IMR-90 (cell line): ENCODE results near the gene CSK.
A peak's percentile ranks its signal among the peaks of the same experiment; 100 is the strongest.

Experiments used
- CHD1 ChIP-seq: IDR thresholded peaks from 2 replicates; pipeline ENCODE4 v1.6.1; 2012; ENCODE audit warnings: low read depth, low read length, improper control_type of control experiment
- ELK1 ChIP-seq: fragments of 150-350 bp; IDR thresholded peaks from 2 replicates; pipeline ENCODE4 v1.6.1; 2016; ENCODE audit warnings: low read depth, mild to moderate bottlenecking, low read length, moderate library complexity, borderline replicate concordance
- POLR2A ChIP-seq: IDR thresholded peaks from 2 replicates; pipeline ENCODE4 v1.6.1; 2012; ENCODE audit warnings: mild to moderate bottlenecking, low read depth, low read length
- RFX5 ChIP-seq: IDR thresholded peaks from 2 replicates; pipeline ENCODE4 v1.8.0; 2012; ENCODE audit warnings: low read depth, mild to moderate bottlenecking, low read length, moderate library complexity
- TF ChIP-seq, protein P1 (sequence below): conservative IDR thresholded peaks from 2 replicates; pipeline ENCODE4 v1.5.1; 2012; ENCODE audit warnings: mild to moderate bottlenecking, low read depth, low read length, improper control_type of control experiment

DNA sequence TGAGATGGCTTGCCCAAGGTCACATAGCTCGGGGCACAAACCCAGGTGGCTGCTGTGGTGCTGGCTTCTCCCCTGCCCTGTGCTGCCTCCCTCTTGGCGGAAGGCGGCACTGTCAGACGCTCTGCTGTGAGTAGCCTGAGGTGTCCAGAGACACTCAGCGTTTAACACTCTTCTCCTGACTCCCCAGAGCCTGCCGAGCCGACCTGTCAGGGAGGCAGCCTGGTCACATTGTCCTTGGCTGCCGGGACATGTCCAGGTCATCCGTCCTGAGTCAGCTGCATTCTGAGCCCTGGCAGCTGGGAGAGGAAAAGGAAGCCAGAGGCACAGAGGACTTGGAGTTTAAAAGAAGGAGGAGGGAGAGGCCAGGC lies 35.5 kb downstream of the CSK start:
- TF ChIP-seq ELK1: no peak
- TF ChIP-seq, protein P1, sequence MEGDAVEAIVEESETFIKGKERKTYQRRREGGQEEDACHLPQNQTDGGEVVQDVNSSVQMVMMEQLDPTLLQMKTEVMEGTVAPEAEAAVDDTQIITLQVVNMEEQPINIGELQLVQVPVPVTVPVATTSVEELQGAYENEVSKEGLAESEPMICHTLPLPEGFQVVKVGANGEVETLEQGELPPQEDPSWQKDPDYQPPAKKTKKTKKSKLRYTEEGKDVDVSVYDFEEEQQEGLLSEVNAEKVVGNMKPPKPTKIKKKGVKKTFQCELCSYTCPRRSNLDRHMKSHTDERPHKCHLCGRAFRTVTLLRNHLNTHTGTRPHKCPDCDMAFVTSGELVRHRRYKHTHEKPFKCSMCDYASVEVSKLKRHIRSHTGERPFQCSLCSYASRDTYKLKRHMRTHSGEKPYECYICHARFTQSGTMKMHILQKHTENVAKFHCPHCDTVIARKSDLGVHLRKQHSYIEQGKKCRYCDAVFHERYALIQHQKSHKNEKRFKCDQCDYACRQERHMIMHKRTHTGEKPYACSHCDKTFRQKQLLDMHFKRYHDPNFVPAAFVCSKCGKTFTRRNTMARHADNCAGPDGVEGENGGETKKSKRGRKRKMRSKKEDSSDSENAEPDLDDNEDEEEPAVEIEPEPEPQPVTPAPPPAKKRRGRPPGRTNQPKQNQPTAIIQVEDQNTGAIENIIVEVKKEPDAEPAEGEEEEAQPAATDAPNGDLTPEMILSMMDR: peak; percentile 27
- TF ChIP-seq RFX5: no peak
- no peak for TF ChIP-seq POLR2A
- TF ChIP-seq CHD1: no peak
